ENCODE measurements around the gene ZNF609.

DNA sequence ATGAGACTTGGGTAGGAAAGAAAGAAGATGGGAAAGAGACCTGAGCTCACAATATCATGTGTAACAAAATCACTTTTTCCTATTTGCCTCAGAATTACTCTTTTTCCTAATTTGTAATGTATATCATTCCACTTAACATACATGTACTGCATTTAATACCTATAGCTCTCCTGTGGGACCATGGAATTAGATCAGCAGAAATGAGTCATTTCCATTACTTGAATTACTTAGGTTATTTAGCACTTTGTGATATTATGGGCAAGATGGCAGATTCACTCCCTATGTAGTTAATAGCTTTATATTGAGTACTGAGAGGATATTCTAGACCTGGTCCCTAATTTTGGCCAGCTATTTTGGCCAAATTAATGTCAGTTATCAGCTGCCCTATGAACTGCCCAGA, 70.5 kb downstream of the ZNF609 start:
- TF ChIP-seq POLR2A (IDR thresholded peaks at IDR 0.05) (no peak), POLR2AphosphoS5 (IDR thresholded peaks at IDR 0.05) (no peak)
- TF ChIP-seq, protein P1, sequence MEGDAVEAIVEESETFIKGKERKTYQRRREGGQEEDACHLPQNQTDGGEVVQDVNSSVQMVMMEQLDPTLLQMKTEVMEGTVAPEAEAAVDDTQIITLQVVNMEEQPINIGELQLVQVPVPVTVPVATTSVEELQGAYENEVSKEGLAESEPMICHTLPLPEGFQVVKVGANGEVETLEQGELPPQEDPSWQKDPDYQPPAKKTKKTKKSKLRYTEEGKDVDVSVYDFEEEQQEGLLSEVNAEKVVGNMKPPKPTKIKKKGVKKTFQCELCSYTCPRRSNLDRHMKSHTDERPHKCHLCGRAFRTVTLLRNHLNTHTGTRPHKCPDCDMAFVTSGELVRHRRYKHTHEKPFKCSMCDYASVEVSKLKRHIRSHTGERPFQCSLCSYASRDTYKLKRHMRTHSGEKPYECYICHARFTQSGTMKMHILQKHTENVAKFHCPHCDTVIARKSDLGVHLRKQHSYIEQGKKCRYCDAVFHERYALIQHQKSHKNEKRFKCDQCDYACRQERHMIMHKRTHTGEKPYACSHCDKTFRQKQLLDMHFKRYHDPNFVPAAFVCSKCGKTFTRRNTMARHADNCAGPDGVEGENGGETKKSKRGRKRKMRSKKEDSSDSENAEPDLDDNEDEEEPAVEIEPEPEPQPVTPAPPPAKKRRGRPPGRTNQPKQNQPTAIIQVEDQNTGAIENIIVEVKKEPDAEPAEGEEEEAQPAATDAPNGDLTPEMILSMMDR (IDR thresholded peaks at IDR 0.05), result no peak

All from gastroesophageal sphincter (tissue), 3 donors.